Right lobe of liver (tissue), 6 donors: ENCODE results near the gene CHAMP1. TPM values are rescaled to one million over a fixed set of nuclear protein-coding genes. Genes with fewer than 3 reads are reported as not detected.

Experiments
- ATAC-seq, 4 donors: fragments of 200-7000 bp; cut with Tn5 transposase; one replicate each; pipeline ENCODE4 v1.9.1; 2020; ENCODE audit warnings: mild to moderate bottlenecking in 4 of 4, moderate library complexity in 4 of 4
- DNase-seq, 3 donors: peaks; one replicate each; pipeline ENCODE4 v3.0.0-alpha.2; 2020
- H3K27ac ChIP-seq, 3 donors: fragments of 200-600 bp; one replicate each; pipeline ENCODE4 v1.8.0; 2022
- H3K27me3 ChIP-seq, 2 donors: fragments of 200-600 bp; one replicate each; pipeline ENCODE4 v1.8.0; 2022
- H3K36me3 ChIP-seq, 4 donors: fragments of 200-600 bp; sonication (generic) in 1 of 4; one replicate each; pipeline versions ENCODE4 v1.5.1 to v1.8.0; 2017 to 2022; ENCODE audit warnings: control low read depth in 1 of 4
- H3K4me1 ChIP-seq, 4 donors: fragments of 200-600 bp; sonication (generic) in 1 of 4; one replicate each; pipeline versions ENCODE4 v1.5.1 to v1.8.0; 2017 to 2022; ENCODE audit warnings: control low read depth in 1 of 4
- H3K4me3 ChIP-seq, 3 donors: fragments of 200-600 bp; one replicate each; pipeline ENCODE4 v1.8.0; 2022
- H3K9me3 ChIP-seq, 4 donors: fragments of 200-600 bp; sonication (generic) in 1 of 4; one replicate each; pipeline versions ENCODE4 v1.5.1 to v1.8.0; 2017 to 2022; ENCODE audit warnings: control low read depth in 1 of 4
- POLR2A ChIP-seq: fragments of 450-650 bp; IDR thresholded peaks from one replicate; pipeline ENCODE4 v1.6.1; 2017; ENCODE audit warnings: antibody characterized with exemption, mild to moderate bottlenecking
- WGBS: methylation state at CpG from one replicate; pipeline ENCODE4 v1.1.6; 2018; ENCODE audit warnings: low coverage, low lambda C conversion rate; ENCODE audit not compliant: insufficient coverage; ENCODE audit errors: missing lambda C conversion rate; 5-methylcytosine and 5-hydroxymethylcytosine counted together
- intact Hi-C, 2 donors: fragments of 100-400 bp; cut with DNase I; formaldehyde crosslinking; loops; one replicate each; pipeline versions ENCODE4 v1.11.2 to v1.14.1; 2022
- total RNA-seq, 6 experiments: library from RNA; depleted of rRNA in 2 of 6; stranded (reverse); fragments of >200 nt in 2 of 6; fragmentation: NEBNext Ultra II Directional in 3 of 6; extraction: Animal tissue kit (Norgen Biotek cat#: 25700) in 3 of 6; gene quantifications; one replicate each; pipeline versions ENCODE4 v1.1.0 to v1.2.4, GENCODE V29; 2016 to 2023
- TF ChIP-seq, protein P1 (sequence below), 4 donors: fragments of 200-600 bp in 3 of 4; fragments of 450-650 bp in 1 of 4; IDR thresholded peaks; one replicate each; pipeline versions ENCODE4 v1.5.1 to v1.8.0; 2016 to 2022; ENCODE audit warnings: antibody characterized with exemption in 4 of 4, mild to moderate bottlenecking in 2 of 4
- donor health status: DM: no; HTN: yes; CAD: no.
- donor health status: DM: no; HTN: no; CAD: no.
- donor health status: DM: no; HTN: no; CAD: no.
- donor health status: DM: no; HTN: yes; CAD: no.
- donor health status: DM: no; HTN: yes; CAD: no.

Gene CHAMP1
- total RNA-seq, 6 experiments from 2014 or later = 10.3 to 17.5 (median 11.5) TPM

DNA sequence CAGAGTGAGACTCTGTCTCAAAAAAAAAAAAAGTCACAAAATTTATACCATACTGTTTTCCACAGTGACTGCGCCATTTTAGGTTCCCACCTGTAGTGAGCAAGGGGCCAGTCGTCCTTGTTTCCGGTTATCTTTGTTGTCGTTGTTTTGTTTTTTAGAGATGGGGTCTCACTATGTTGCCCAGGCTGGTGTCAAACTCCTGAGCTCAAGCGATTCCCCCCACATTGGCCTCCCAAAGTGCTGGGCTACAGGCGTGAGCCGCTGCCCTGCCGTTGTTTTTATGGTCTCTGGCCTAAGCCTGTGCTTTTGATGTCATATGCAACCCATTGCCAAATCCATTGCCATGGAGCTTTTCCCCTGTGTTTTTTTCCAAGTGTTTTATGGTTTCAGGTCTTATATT lies 29.6 kb upstream of the CHAMP1 start:
- Histone ChIP-seq H3K27ac (no peak overlapping the region), H3K4me3 (no peak overlapping the region), H3K4me1 (peaks cover 0 to 21% (median 4%) of the 10 kb centered on the region in 4 donors), H3K36me3 (peaks cover 0 to 10% (median 9%) of the 10 kb centered on the region in 4 donors), H3K27me3 (no peaks in the 10 kb centered on the region), H3K9me3 (no peaks in the 10 kb centered on the region)
- no peak for ATAC-seq
- intact Hi-C loops = no loop called here
- WGBS = 88% methylated on average over 6 of the region's 8 CpGs
- no peak for TF ChIP-seq POLR2A
- TF ChIP-seq, protein P1, sequence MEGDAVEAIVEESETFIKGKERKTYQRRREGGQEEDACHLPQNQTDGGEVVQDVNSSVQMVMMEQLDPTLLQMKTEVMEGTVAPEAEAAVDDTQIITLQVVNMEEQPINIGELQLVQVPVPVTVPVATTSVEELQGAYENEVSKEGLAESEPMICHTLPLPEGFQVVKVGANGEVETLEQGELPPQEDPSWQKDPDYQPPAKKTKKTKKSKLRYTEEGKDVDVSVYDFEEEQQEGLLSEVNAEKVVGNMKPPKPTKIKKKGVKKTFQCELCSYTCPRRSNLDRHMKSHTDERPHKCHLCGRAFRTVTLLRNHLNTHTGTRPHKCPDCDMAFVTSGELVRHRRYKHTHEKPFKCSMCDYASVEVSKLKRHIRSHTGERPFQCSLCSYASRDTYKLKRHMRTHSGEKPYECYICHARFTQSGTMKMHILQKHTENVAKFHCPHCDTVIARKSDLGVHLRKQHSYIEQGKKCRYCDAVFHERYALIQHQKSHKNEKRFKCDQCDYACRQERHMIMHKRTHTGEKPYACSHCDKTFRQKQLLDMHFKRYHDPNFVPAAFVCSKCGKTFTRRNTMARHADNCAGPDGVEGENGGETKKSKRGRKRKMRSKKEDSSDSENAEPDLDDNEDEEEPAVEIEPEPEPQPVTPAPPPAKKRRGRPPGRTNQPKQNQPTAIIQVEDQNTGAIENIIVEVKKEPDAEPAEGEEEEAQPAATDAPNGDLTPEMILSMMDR (IDR thresholded peaks at IDR 0.05) = no peak
- no peak for DNase-seq

DNA sequence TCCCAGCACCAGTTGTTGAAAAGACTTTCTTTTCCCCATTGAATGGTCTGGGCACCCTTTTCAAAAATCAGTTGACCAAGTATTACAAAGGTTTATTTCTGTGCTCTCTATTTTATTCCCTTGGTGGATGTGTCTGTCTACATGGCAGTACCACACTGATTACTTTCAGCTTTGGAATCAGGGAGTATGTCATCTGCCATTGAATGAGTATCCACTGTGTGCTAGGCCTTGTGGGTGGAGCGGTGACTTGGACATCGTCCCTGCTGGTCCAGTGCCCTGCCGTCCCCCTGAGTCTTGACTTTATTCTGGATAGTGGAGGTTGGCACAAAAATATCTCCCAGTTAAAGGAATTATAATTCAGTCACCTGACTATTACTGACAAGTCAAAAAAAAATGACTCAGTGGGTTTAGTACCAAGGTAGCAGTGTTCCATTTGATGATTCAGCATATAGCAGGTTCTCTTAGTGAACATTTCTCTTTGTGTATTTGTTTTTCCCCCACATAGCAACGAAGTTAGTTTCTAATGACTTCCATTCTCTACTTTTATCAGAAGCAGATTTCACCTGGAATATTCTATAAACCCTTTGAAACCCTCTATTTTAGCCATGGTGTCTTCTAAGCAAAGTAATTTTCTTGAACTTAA lies 29.0 kb upstream of the CHAMP1 start:
- Histone ChIP-seq H3K27me3 (no peaks in the 10 kb centered on the region), H3K27ac (no peak overlapping the region), H3K9me3 (no peaks in the 10 kb centered on the region), H3K4me1 (peaks cover 0 to 15% (median 2%) of the 10 kb centered on the region in 4 donors), H3K4me3 (no peak overlapping the region), H3K36me3 (peaks cover 0 to 15% (median 9%) of the 10 kb centered on the region in 4 donors)
- intact Hi-C loops = no loop called here
- TF ChIP-seq, protein P1 (IDR thresholded peaks at IDR 0.05) = no peak
- TF ChIP-seq POLR2A = no peak
- ATAC-seq = no peak
- WGBS = 91% methylated on average over 3 of the region's 4 CpGs
- no peak for DNase-seq

DNA sequence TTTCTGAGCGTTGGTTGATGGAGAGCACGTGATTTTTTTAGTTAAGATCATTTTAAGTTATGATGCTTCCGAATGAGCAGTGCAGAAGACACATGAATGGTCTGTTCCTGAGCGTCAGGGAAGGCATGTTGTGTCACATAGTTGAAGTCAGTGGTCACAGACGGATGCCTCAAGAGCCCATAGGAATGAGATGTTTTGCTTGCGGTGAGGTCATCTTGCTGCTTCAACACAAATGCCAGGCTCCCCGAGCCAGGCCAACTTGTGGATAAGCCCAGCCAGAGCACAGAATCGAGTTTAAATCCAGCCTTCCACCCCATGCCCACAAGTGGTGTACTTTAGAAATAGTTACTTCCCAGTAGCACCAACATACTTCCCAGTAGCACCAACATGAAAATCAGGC lies 27.5 kb upstream of the CHAMP1 start:
- Histone ChIP-seq H3K27ac (no peak overlapping the region), H3K4me1 (peaks cover 0 to 11% (median 0%) of the 10 kb centered on the region in 4 donors), H3K9me3 (no peaks in the 10 kb centered on the region), H3K4me3 (no peak overlapping the region), H3K36me3 (peaks cover 0 to 22% (median 9%) of the 10 kb centered on the region in 4 donors), H3K27me3 (no peaks in the 10 kb centered on the region)
- WGBS = 95% methylated on average over 4 of the region's 8 CpGs
- intact Hi-C loops = no loop called here
- TF ChIP-seq, protein P1 (IDR thresholded peaks at IDR 0.05) = no peak
- no peak for TF ChIP-seq POLR2A
- ATAC-seq = no peak
- DNase-seq = no peak

DNA sequence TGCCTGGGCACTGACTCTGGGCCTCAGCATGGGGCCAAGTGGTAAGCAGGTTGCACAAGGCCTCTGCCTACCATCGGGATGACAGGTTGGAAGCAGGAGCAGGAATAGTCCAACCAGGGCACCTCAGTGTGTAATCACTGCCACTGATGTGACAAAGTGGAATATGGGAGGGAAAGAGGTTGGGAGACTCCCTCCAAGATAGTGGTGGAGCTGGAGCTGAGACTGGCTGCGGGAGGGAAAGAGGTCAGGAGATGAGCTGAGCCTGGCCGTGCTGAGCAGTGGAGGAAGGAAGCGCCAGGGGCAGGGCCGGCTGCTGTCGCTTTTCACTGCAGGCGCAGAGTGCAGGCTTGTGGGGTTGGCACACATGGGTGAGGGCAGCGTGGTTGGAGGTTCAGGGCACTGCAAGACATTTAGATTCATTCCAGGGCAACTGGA lies 26.1 kb upstream of the CHAMP1 start:
- WGBS = 80% methylated on average over 7 of the region's 8 CpGs
- Histone ChIP-seq H3K36me3 (peaks cover 0 to 34% (median 9%) of the 10 kb centered on the region in 4 donors), H3K4me3 (no peak overlapping the region), H3K27me3 (no peaks in the 10 kb centered on the region), H3K27ac (no peak overlapping the region), H3K9me3 (no peaks in the 10 kb centered on the region), H3K4me1 (peaks cover 0 to 4% (median 0%) of the 10 kb centered on the region in 4 donors)
- intact Hi-C loops = no loop called here
- TF ChIP-seq, protein P1 (IDR thresholded peaks at IDR 0.05) = no peak
- no peak for TF ChIP-seq POLR2A
- ATAC-seq (peak in 3 of 4 donors; percentile 43 to 66 (median 52)), DNase-seq (no peak)
